Right lobe of liver (tissue), 6 donors: ENCODE data around the gene MAPKAPK5. TPM values are rescaled to one million over a fixed set of nuclear protein-coding genes. Genes with fewer than 3 reads are reported as not detected.
A peak's percentile ranks its signal among the peaks of the same experiment; 100 is the strongest.

Source experiments
- ATAC-seq, 4 donors: fragments of 200-7000 bp; cut with Tn5 transposase; one replicate each; pipeline ENCODE4 v1.9.1; 2020; ENCODE audit warnings: mild to moderate bottlenecking in 4 of 4, moderate library complexity in 4 of 4
- DNase-seq, 3 donors: peaks; one replicate each; pipeline ENCODE4 v3.0.0-alpha.2; 2020
- H3K27ac ChIP-seq, 3 donors: fragments of 200-600 bp; one replicate each; pipeline ENCODE4 v1.8.0; 2022
- H3K27me3 ChIP-seq, 2 donors: fragments of 200-600 bp; one replicate each; pipeline ENCODE4 v1.8.0; 2022
- H3K36me3 ChIP-seq, 4 donors: fragments of 200-600 bp; sonication (generic) in 1 of 4; one replicate each; pipeline versions ENCODE4 v1.5.1 to v1.8.0; 2017 to 2022; ENCODE audit warnings: control low read depth in 1 of 4
- H3K4me1 ChIP-seq, 4 donors: fragments of 200-600 bp; sonication (generic) in 1 of 4; one replicate each; pipeline versions ENCODE4 v1.5.1 to v1.8.0; 2017 to 2022; ENCODE audit warnings: control low read depth in 1 of 4
- H3K4me3 ChIP-seq, 3 donors: fragments of 200-600 bp; one replicate each; pipeline ENCODE4 v1.8.0; 2022
- H3K9me3 ChIP-seq, 4 donors: fragments of 200-600 bp; sonication (generic) in 1 of 4; one replicate each; pipeline versions ENCODE4 v1.5.1 to v1.8.0; 2017 to 2022; ENCODE audit warnings: control low read depth in 1 of 4
- POLR2A ChIP-seq: fragments of 450-650 bp; IDR thresholded peaks from one replicate; pipeline ENCODE4 v1.6.1; 2017; ENCODE audit warnings: antibody characterized with exemption, mild to moderate bottlenecking
- WGBS: methylation state at CpG from one replicate; pipeline ENCODE4 v1.1.6; 2018; ENCODE audit warnings: low coverage, low lambda C conversion rate; ENCODE audit not compliant: insufficient coverage; ENCODE audit errors: missing lambda C conversion rate; 5-methylcytosine and 5-hydroxymethylcytosine counted together
- intact Hi-C, 2 donors: fragments of 100-400 bp; cut with DNase I; formaldehyde crosslinking; loops; one replicate each; pipeline versions ENCODE4 v1.11.2 to v1.14.1; 2022
- long read RNA-seq: library from polyadenylated mRNA; unstranded; transcript quantifications from one replicate; pipeline ENCODE4 v2.0.0, GENCODE V29; 2019
- total RNA-seq, 6 experiments: library from RNA; depleted of rRNA in 2 of 6; stranded (reverse); fragments of >200 nt in 2 of 6; fragmentation: NEBNext Ultra II Directional in 3 of 6; extraction: Animal tissue kit (Norgen Biotek cat#: 25700) in 3 of 6; gene quantifications; one replicate each; pipeline versions ENCODE4 v1.1.0 to v1.2.4, GENCODE V29; 2016 to 2023
- TF ChIP-seq, protein P1 (sequence below), 4 donors: fragments of 200-600 bp in 3 of 4; fragments of 450-650 bp in 1 of 4; IDR thresholded peaks; one replicate each; pipeline versions ENCODE4 v1.5.1 to v1.8.0; 2016 to 2022; ENCODE audit warnings: antibody characterized with exemption in 4 of 4, mild to moderate bottlenecking in 2 of 4
- donor health status: DM: no; HTN: yes; CAD: no.
- donor health status: DM: no; HTN: no; CAD: no.
- donor health status: DM: no; HTN: no; CAD: no.
- donor health status: DM: no; HTN: yes; CAD: no.
- donor health status: DM: no; HTN: yes; CAD: no.

MAPKAPK5 gene
- 10 to 100 TPM; 18.0 to 28.1 (median 19.9) TPM for total RNA-seq
- long read RNA-seq, partial matches to known transcripts = 0 of 1 reads
- long read RNA-seq, other reads (novel, unspliced or antisense) = 0 of 1 reads

GRCh38 chr12:111841750-111842555 lies at the start of gene MAPKAPK5:
Gene MAPKAPK5 (plus strand): TSS chr12:111842228. CDS start chr12:111842734, 506 bp downstream.
- Histone ChIP-seq H3K36me3 (no peaks in the 10 kb centered on the region), H3K4me1 (peaks cover 0 to 22% (median 11%) of the 10 kb centered on the region in 4 donors), H3K9me3 (no peaks in the 10 kb centered on the region), H3K27me3 (no peaks in the 10 kb centered on the region), H3K27ac (peak within 1 kb of the TSS; percentile 87 to 94 (median 93)), H3K4me3 (peak within 1 kb of the TSS; percentile 62 to 98 (median 94))
- 0% methylated on average over 14 of the region's 84 CpGs for WGBS
- DNase-seq = peak; percentile 91 to 94 (median 94)
- ATAC-seq = peak; percentile 92 to 96 (median 94)
- intact Hi-C loops = no loop called here
- peak; percentile 64 for TF ChIP-seq POLR2A
- TF ChIP-seq, protein P1, sequence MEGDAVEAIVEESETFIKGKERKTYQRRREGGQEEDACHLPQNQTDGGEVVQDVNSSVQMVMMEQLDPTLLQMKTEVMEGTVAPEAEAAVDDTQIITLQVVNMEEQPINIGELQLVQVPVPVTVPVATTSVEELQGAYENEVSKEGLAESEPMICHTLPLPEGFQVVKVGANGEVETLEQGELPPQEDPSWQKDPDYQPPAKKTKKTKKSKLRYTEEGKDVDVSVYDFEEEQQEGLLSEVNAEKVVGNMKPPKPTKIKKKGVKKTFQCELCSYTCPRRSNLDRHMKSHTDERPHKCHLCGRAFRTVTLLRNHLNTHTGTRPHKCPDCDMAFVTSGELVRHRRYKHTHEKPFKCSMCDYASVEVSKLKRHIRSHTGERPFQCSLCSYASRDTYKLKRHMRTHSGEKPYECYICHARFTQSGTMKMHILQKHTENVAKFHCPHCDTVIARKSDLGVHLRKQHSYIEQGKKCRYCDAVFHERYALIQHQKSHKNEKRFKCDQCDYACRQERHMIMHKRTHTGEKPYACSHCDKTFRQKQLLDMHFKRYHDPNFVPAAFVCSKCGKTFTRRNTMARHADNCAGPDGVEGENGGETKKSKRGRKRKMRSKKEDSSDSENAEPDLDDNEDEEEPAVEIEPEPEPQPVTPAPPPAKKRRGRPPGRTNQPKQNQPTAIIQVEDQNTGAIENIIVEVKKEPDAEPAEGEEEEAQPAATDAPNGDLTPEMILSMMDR (IDR thresholded peaks at IDR 0.05) = no peak

DNA sequence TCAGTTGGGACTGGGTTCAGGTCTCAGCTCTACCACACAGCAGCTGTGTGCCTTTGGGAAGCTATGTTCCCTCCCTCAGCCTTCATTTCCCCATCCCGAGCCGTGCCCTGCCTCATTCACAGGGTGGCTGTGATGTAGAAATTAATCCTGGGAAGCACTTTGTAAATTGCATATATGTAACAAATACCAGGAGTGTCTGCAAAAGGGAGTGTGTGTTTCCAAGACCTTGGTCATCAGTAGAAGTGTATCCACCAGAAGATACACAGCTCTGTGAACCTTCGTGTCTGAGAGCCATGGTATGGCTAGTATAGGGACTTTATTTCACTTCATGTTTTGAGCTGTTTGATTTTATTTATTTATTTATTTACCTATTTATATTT lies 49.2 kb upstream of the MAPKAPK5 start:
- 56% methylated on average over 3 of the region's 3 CpGs for WGBS
- peak overlapping the region; percentile 56 to 85 (median 73) for H3K27ac ChIP-seq
- intact Hi-C loops = no loop called here

DNA sequence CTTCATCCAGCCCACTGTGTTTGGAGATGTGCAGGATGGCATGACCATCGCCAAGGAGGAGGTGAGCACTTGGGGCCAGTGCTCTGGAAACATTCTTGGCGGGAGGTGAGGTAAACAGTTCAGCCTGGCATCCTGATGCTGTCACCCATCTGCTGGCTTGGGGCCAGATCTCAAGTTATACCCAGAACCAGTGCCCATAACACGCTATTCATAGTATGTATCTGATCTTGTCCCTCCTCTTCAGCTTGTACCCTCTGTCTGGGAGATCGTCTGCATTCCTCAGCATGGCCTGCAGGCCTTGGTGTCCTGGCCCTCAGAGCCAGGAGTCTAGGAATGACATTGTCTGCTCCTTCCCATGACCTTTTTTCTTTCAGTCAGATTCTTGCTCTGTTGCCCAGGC lies 43.8 kb upstream of the MAPKAPK5 start:
- H3K27ac ChIP-seq = no peak overlapping the region
- TF ChIP-seq POLR2A = no peak
- DNase-seq = no peak

More for the DNA sequence above, 49.2 kb upstream of the MAPKAPK5 start:
- TF ChIP-seq POLR2A = no peak
- TF ChIP-seq, protein P1 (IDR thresholded peaks at IDR 0.05) = no peak
- ATAC-seq (no peak), DNase-seq (no peak)
- Histone ChIP-seq H3K27me3 (no peaks in the 10 kb centered on the region), H3K9me3 (no peaks in the 10 kb centered on the region), H3K36me3 (peaks cover 5 to 85% (median 47%) of the 10 kb centered on the region in 4 donors), H3K4me3 (no peak overlapping the region), H3K4me1 (peaks cover 0 to 45% (median 20%) of the 10 kb centered on the region in 4 donors)

DNA sequence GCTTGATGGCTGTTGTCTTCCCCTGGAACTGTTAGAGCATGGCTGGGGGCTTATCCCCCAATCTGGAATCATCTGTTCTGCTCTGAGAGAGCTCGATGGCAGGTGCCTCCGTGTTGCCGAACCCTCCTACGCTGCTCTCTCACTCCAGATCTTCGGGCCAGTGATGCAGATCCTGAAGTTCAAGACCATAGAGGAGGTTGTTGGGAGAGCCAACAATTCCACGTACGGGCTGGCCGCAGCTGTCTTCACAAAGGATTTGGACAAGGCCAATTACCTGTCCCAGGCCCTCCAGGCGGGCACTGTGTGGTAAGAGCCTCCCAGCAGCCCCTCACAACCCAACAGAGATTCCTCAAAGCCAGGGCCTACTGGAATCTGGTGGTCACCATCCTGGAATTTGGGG lies 42.3 kb upstream of the MAPKAPK5 start:
- H3K27ac ChIP-seq = no peak overlapping the region
- no peak overlapping the region for H3K4me3 ChIP-seq
- DNase-seq = no peak
- peaks cover 0 to 100% (median 58%) of the 10 kb centered on the region in 4 donors for H3K36me3 ChIP-seq
- intact Hi-C loops = no loop called here
- TF ChIP-seq, protein P1 (IDR thresholded peaks at IDR 0.05) = no peak
- no peak for TF ChIP-seq POLR2A
- H3K27me3 ChIP-seq = no peaks in the 10 kb centered on the region
- H3K4me1 ChIP-seq = no peaks in the 10 kb centered on the region
- no peaks in the 10 kb centered on the region for H3K9me3 ChIP-seq
- 87% methylated on average over 3 of the region's 9 CpGs for WGBS
- ATAC-seq = peak in 1 of 4 donors; percentile 6

More for the DNA sequence above, 43.8 kb upstream of the MAPKAPK5 start:
- intact Hi-C loops = no loop called here
- peak in 2 of 4 donors; percentile 24 to 28 for ATAC-seq
- Histone ChIP-seq H3K4me3 (no peak overlapping the region), H3K9me3 (no peaks in the 10 kb centered on the region), H3K36me3 (peaks cover 0 to 100% (median 62%) of the 10 kb centered on the region in 4 donors), H3K4me1 (no peaks in the 10 kb centered on the region), H3K27me3 (no peaks in the 10 kb centered on the region)
- 65% methylated on average over 2 of the region's 4 CpGs for WGBS
